K562 (cell line): ENCODE data around the gene LTBP4. TPM values are rescaled to one million over a fixed set of nuclear protein-coding genes. Genes with fewer than 3 reads are reported as not detected.

Experiments
- BHLHE40 ChIP-seq: IDR thresholded peaks from 2 replicates; pipeline ENCODE4 v1.6.1; 2011; ENCODE audit warnings: low read length, improper control_type of control experiment
- BRD9 ChIP-seq: fragments of 450-650 bp; IDR thresholded peaks from 2 replicates; pipeline ENCODE4 v1.6.1; 2018; ENCODE audit warnings: low read depth; ENCODE audit not compliant: partially characterized antibody
- CREM ChIP-seq: IDR thresholded peaks from 2 replicates; pipeline ENCODE4 v1.6.1; 2014; ENCODE audit warnings: antibody characterized with exemption, low read depth
- CTBP1 ChIP-seq: fragments of 450-650 bp; IDR thresholded peaks from 2 replicates; pipeline ENCODE4 v1.6.1; 2016; ENCODE audit warnings: borderline replicate concordance
- CUX1 ChIP-seq: fragments of 200-800 bp; sonication (Bioruptor generic); IDR thresholded peaks from 2 replicates; pipeline ENCODE4 v1.6.1; 2016; ENCODE audit warnings: missing genetic modification characterization, missing compliant biosample characterization
- EWSR1 ChIP-seq: fragments of 450-650 bp; IDR thresholded peaks from 2 replicates; pipeline ENCODE4 v1.6.1; 2018; ENCODE audit warnings: borderline replicate concordance, mild to moderate bottlenecking, low read depth, moderate library complexity; ENCODE audit not compliant: partially characterized antibody
- KLF1 ChIP-seq: fragments of 450-650 bp; IDR thresholded peaks from 2 replicates; pipeline ENCODE4 v1.6.1; 2016; ENCODE audit warnings: missing genetic modification characterization, missing compliant biosample characterization
- KLF13 ChIP-seq: fragments of 450-650 bp; IDR thresholded peaks from 2 replicates; pipeline ENCODE4 v1.6.1; 2016; ENCODE audit warnings: missing genetic modification characterization, low read depth, mild to moderate bottlenecking, missing compliant biosample characterization, moderate library complexity, borderline replicate concordance
- MXI1 ChIP-seq: IDR thresholded peaks from 2 replicates; pipeline ENCODE4 v1.6.1; 2011; ENCODE audit warnings: low read depth, mild to moderate bottlenecking, improper control_type of control experiment, low read length
- NONO ChIP-seq, 2 experiments: fragments of 200-400 bp in 1 of 2; fragments of 450-650 bp in 1 of 2; formaldehyde crosslinking in 1 of 2; IDR thresholded peaks; 2 replicates each; pipeline ENCODE4 v1.6.1; 2017; ENCODE audit warnings: low read depth in 2 of 2, mild to moderate bottlenecking in 2 of 2, moderate library complexity in 2 of 2, low read length in 1 of 2
- RBM39 ChIP-seq: fragments of 200-400 bp; formaldehyde crosslinking; optimal IDR thresholded peaks from 2 replicates; pipeline ENCODE3; 2018; ENCODE audit warnings: low read depth, low read length
- RHOXF2B ChIP-seq: fragments of 250-450 bp; sonication (Bioruptor Pico); conservative IDR thresholded peaks from 2 replicates; pipeline ENCODE4 v1.5.1; 2021
- SMARCB1 ChIP-seq: IDR thresholded peaks from 2 replicates; pipeline ENCODE4 v1.6.1; 2011; ENCODE audit warnings: improper control_type of control experiment, low read depth; ENCODE audit not compliant: insufficient read length
- THRAP3 ChIP-seq: fragments of 450-650 bp; IDR thresholded peaks from 2 replicates; pipeline ENCODE4 v1.6.1; 2016; ENCODE audit warnings: mild to moderate bottlenecking, inconsistent platforms, borderline replicate concordance
- ZKSCAN1 ChIP-seq: fragments of 150-350 bp; IDR thresholded peaks from 2 replicates; pipeline ENCODE4 v1.6.1; 2016; ENCODE audit warnings: low read depth, low read length
- ZNF134 ChIP-seq: fragments of 250-450 bp; sonication (Bioruptor Pico); conservative IDR thresholded peaks from 2 replicates; pipeline ENCODE4 v1.4.0; 2020
- ZNF143 ChIP-seq: sonication (generic); formaldehyde crosslinking; IDR thresholded peaks from 2 replicates; pipeline ENCODE4 v1.9.0; 2022; ENCODE audit warnings: mild to moderate bottlenecking, missing genetic modification reagents
- ZNF217 ChIP-seq: sonication (generic); formaldehyde crosslinking; IDR thresholded peaks from 2 replicates; pipeline ENCODE4 v1.8.0; 2022; ENCODE audit warnings: mild to moderate bottlenecking, missing genetic modification reagents
- polyA plus RNA-seq, 8 experiments: library from polyadenylated mRNA; depleted of rRNA in 4 of 8; stranded (reverse) in 5 of 8; unstranded in 3 of 8; fragments of >200 nt; fragmentation: Nextera tagmentation in 2 of 8; fragmentation: Illumina TruSeq in 1 of 8; extraction: Ambion mirVana in 2 of 8; extraction: Trizol in 1 of 8; gene quantifications; 2 replicates each; pipeline versions ENCODE4 v1.2.1 to v1.2.3, GENCODE V29; 2011 to 2014; ENCODE audit warnings: inconsistent platforms in 1 of 8, missing spikeins in 1 of 8
- total RNA-seq, 7 experiments: library from RNA; depleted of rRNA in 6 of 7; stranded (reverse); fragments of >200 nt in 6 of 7; fragmentation: Illumina TruSeq in 2 of 7; extraction: Trizol in 2 of 7; gene quantifications; 2 replicates each; pipeline versions ENCODE4 v1.2.1 to v1.2.3, GENCODE V29; 2011 to 2021; ENCODE audit warnings: low replicate concordance in 1 of 7
- TF ChIP-seq, protein P1 (sequence below): fragments of 450-650 bp; formaldehyde crosslinking; IDR thresholded peaks from 2 replicates; pipeline ENCODE4 v1.4.0; 2022; ENCODE audit warnings: missing genetic modification characterization
- TF ChIP-seq, protein P2 (sequence below): fragments of 250-450 bp; sonication (Bioruptor Pico); IDR thresholded peaks from 2 replicates; pipeline ENCODE4 v1.5.0; 2021

Gene LTBP4
- total and polyA plus RNA-seq, 9 of the 15 experiments (the other 6 are each of a cell fraction or from before 2014, with no cell fraction given), result 0.35 to 160 (median 31.6) TPM

DNA sequence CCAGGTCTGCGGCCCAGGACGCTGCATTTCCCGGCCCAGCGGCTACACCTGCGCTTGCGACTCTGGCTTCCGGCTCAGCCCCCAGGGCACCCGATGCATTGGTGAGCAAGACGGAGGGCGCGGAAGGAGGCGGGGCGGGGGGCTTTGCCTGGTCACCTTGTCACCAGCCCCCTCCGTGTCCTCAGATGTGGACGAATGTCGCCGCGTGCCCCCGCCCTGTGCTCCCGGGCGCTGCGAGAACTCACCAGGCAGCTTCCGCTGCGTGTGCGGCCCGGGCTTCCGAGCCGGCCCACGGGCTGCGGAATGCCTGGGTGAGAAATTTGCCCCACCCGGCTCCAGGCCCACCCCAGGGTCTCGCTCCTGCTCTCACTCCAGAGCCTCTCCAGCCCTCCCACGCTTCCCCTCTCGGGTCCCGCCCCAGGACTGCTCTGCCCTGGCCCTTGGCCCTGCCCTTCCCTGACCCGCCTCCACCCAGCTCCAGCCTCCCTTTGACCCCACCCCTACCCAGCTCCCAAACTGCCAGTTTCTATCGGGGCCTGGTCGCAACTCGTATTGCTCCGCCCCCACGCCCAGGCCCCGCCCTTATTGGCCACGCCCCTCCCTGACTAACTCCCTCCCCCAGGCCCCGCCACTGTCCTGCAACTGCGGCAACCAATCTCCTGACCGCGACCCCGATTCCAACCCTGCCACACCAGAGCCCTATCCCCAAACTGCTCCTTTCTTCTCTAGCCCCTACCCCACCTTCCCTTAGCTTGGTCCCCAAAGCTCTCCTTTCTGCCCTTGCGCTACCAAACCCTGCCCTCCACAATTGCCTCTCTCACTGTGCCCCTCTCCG is 8.6 kb downstream of the LTBP4 start (continued):
- TF ChIP-seq CUX1 (no peak), ZKSCAN1 (no peak), KLF13 (tag) (no peak), ZNF143 (no peak), RBM39 (no peak), SMARCB1 (no peak), BRD9 (no peak), MXI1 (no peak), ZNF134 (CRISPR knock-in tag) (no peak), NONO (IDR thresholded peaks at IDR 0.05; ENCODE audit: low read depth in 2 of 2, low read length in 1 of 2) (no peak), EWSR1 (no peak), RHOXF2B (CRISPR knock-in tag) (no peak), CREM (no peak), THRAP3 (no peak), BHLHE40 (no peak), ZNF217 (no peak), CTBP1 (0 out of 2 replicates have a peak, but pooled peaks have one; percentile 30), KLF1 (tag) (no peak)
- TF ChIP-seq, protein P1, sequence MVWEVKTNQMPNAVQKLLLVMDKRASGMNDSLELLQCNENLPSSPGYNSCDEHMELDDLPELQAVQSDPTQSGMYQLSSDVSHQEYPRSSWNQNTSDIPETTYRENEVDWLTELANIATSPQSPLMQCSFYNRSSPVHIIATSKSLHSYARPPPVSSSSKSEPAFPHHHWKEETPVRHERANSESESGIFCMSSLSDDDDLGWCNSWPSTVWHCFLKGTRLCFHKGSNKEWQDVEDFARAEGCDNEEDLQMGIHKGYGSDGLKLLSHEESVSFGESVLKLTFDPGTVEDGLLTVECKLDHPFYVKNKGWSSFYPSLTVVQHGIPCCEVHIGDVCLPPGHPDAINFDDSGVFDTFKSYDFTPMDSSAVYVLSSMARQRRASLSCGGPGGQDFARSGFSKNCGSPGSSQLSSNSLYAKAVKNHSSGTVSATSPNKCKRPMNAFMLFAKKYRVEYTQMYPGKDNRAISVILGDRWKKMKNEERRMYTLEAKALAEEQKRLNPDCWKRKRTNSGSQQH, result peak; percentile 54; the same call in 1 of the 2 replicates
- TF ChIP-seq, protein P2, sequence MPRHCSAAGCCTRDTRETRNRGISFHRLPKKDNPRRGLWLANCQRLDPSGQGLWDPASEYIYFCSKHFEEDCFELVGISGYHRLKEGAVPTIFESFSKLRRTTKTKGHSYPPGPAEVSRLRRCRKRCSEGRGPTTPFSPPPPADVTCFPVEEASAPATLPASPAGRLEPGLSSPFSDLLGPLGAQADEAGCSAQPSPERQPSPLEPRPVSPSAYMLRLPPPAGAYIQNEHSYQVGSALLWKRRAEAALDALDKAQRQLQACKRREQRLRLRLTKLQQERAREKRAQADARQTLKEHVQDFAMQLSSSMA, result no peak
